HepG2 (cell line): ENCODE data around the gene CEBPE. TPM values are rescaled to one million over a fixed set of nuclear protein-coding genes. Genes with fewer than 3 reads are reported as not detected.

Experiments
- ATAC-seq: fragments of 200-7000 bp; cut with Tn5 transposase; 3 replicates; pipeline ENCODE4 v1.9.1; 2020; ENCODE audit warnings: mild to moderate bottlenecking, moderate library complexity
- BruUV-seq: library from RNA; stranded (reverse); fragments of 400-500 nt; replicated peaks from 2 replicates; lab custom pipeline; 2021; lab: Mats Ljungman, UMichigan
- CTCF ChIA-PET: fragments of 300-600 bp; formaldehyde crosslinking; extraction: SDS; loops from one replicate; lab custom pipeline; 2021; ENCODE audit warnings: low total read pairs, inconsistent platforms, low intra/inter-chr PET ratio; lab: Yijun Ruan, JAX
- POLR2A ChIA-PET: fragments of 350-600 bp; sonication (Branson Sonifier 250); formaldehyde crosslinking; loops from one replicate; lab custom pipeline; 2020; ENCODE audit warnings: antibody characterized with exemption, inconsistent platforms; lab: Yijun Ruan, JAX
- DNase-seq: peaks from one replicate; pipeline ENCODE4 v3.0.0-alpha.2; 2015; ENCODE audit warnings: low spot score
- FAIRE-seq: peaks from 3 replicates; lab custom pipeline; 2011; peaks lifted over from hg19 to GRCh38; lab: Jason Lieb, UNC
- H2AFZ ChIP-seq: one replicate; pipeline ENCODE4 v1.6.1; 2011; ENCODE audit warnings: low read length, inconsistent platforms
- H3K27ac ChIP-seq: fragments of 300-600 bp; 3 replicates; pipeline ENCODE4 v1.8.0; 2011; ENCODE audit warnings: mixed run types, mild to moderate bottlenecking, mixed read lengths, low read length, inconsistent platforms; ENCODE audit not compliant: insufficient read depth; ENCODE audit errors: extremely low read length
- H3K27me3 ChIP-seq, 2 experiments: fragments of 200-600 bp in 1 of 2; 2 replicates in 1 of 2; 3 replicates in 1 of 2; pipeline versions ENCODE4 v1.6.0 to v1.8.0; 2011; ENCODE audit warnings: low read length in 2 of 2, mild to moderate bottlenecking in 2 of 2, moderate library complexity in 2 of 2, inconsistent platforms in 1 of 2; ENCODE audit not compliant: insufficient read depth in 2 of 2, control insufficient read depth in 1 of 2
- H3K36me3 ChIP-seq, 2 experiments: fragments of 200-600 bp in 1 of 2; replicated peaks in 1 of 2; 2 replicates in 1 of 2; 3 replicates in 1 of 2; pipeline versions ENCODE4 v1.5.1 to v1.8.0; 2011; ENCODE audit warnings: low read length in 2 of 2, inconsistent platforms in 1 of 2; ENCODE audit not compliant: insufficient read depth in 2 of 2, control insufficient read depth in 1 of 2
- H3K4me1 ChIP-seq: 2 replicates; pipeline ENCODE4 v1.5.1; 2012; ENCODE audit warnings: low read length, inconsistent platforms; ENCODE audit not compliant: insufficient read depth
- H3K4me2 ChIP-seq: 2 replicates; pipeline ENCODE4 v1.6.0; 2011; ENCODE audit warnings: low read depth, low read length, inconsistent platforms
- H3K4me3 ChIP-seq, 3 experiments: fragments of 200-600 bp in 1 of 3; sonication (generic), shearing (Covaris generic) in 1 of 3; replicated peaks in 1 of 3; 2 replicates each; pipeline ENCODE4 v1.5.1; 2011 to 2016; ENCODE audit warnings: low read length in 3 of 3, inconsistent platforms in 2 of 3, low read depth in 2 of 3, mild to moderate bottlenecking in 2 of 3, control low read depth in 1 of 3, mixed read lengths in 1 of 3; ENCODE audit not compliant: insufficient read depth in 1 of 3
- H3K79me2 ChIP-seq: one replicate; pipeline ENCODE4 v1.6.1; 2011; ENCODE audit warnings: low read length, inconsistent platforms; ENCODE audit not compliant: insufficient read depth
- H3K9ac ChIP-seq: 2 replicates; pipeline ENCODE4 v1.6.0; 2011; ENCODE audit warnings: mild to moderate bottlenecking, low read depth, low read length, inconsistent platforms; ENCODE audit not compliant: insufficient read depth
- H3K9me3 ChIP-seq: 2 replicates; pipeline ENCODE4 v1.5.1; 2012; ENCODE audit warnings: mild to moderate bottlenecking, low read length
- H4K20me1 ChIP-seq: 2 replicates; pipeline ENCODE4 v1.6.0; 2011; ENCODE audit warnings: inconsistent platforms, mild to moderate bottlenecking, low read length, moderate library complexity; ENCODE audit not compliant: insufficient read depth
- CHCHD3 ChIP-seq: sonication (generic); formaldehyde crosslinking; IDR thresholded peaks from 2 replicates; pipeline ENCODE4 v1.8.0; 2022; ENCODE audit warnings: mild to moderate bottlenecking, missing genetic modification reagents, moderate library complexity
- KLF12 ChIP-seq: sonication (generic); formaldehyde crosslinking; IDR thresholded peaks from 2 replicates; pipeline ENCODE4 v1.4.0; 2020; ENCODE audit warnings: missing genetic modification reagents, borderline replicate concordance
- MAFF ChIP-seq: IDR thresholded peaks from 2 replicates; pipeline ENCODE4 v1.6.1; 2011; ENCODE audit warnings: low read depth, low read length, improper control_type of control experiment
- MAFK ChIP-seq, 2 experiments: IDR thresholded peaks in 1 of 2; conservative IDR thresholded peaks in 1 of 2; 2 replicates each; pipeline ENCODE4 v1.6.1; 2011; ENCODE audit warnings: improper control_type of control experiment in 2 of 2, low read length in 2 of 2
- MEIS2 ChIP-seq: sonication (generic); formaldehyde crosslinking; IDR thresholded peaks from 2 replicates; pipeline ENCODE4 v1.9.0; 2021; ENCODE audit warnings: mild to moderate bottlenecking, missing genetic modification reagents
- MTA1 ChIP-seq: sonication (generic); formaldehyde crosslinking; IDR thresholded peaks from 2 replicates; pipeline ENCODE4 v1.4.0; 2020; ENCODE audit warnings: missing genetic modification reagents, mild to moderate bottlenecking, borderline replicate concordance
- POGK ChIP-seq: sonication (generic); formaldehyde crosslinking; conservative IDR thresholded peaks from 2 replicates; pipeline ENCODE4 v1.8.0; 2022; ENCODE audit warnings: mild to moderate bottlenecking, moderate library complexity, missing genetic modification reagents
- ZBTB7A ChIP-seq: sonication (generic); formaldehyde crosslinking; IDR thresholded peaks from 2 replicates; pipeline ENCODE4 v1.8.0; 2022; ENCODE audit warnings: mild to moderate bottlenecking, missing genetic modification reagents
- ZNF124 ChIP-seq: sonication (generic); formaldehyde crosslinking; IDR thresholded peaks from 2 replicates; pipeline ENCODE4 v1.4.0; 2020; ENCODE audit warnings: missing genetic modification reagents
- ZNF292 ChIP-seq: sonication (generic); formaldehyde crosslinking; IDR thresholded peaks from 2 replicates; pipeline ENCODE4 v1.8.1; 2022; ENCODE audit warnings: mild to moderate bottlenecking, low read depth, missing genetic modification reagents, borderline replicate concordance
- ZNF510 ChIP-seq: sonication (generic); formaldehyde crosslinking; IDR thresholded peaks from 2 replicates; pipeline ENCODE4 v1.4.0; 2020; ENCODE audit warnings: low read depth, mild to moderate bottlenecking, missing genetic modification reagents
- WGBS: methylation state at CpG from one replicate; pipeline ENCODE4 v1.1.6; 2017; ENCODE audit warnings: low lambda C conversion rate; 5-methylcytosine and 5-hydroxymethylcytosine counted together
- in situ Hi-C: cut with HindIII; loops from 2 replicates; pipeline ENCODE4 v1.10.0; 2017; ENCODE audit warnings: low pct_unique_long_range_greater_than_20kb; ENCODE audit not compliant: extremely low pct_ligation_motif_present
- intact Hi-C: fragments of 100-400 bp; cut with micrococcal nuclease; formaldehyde crosslinking; loops from one replicate; pipeline ENCODE4 v1.10.0; 2022; ENCODE audit not compliant: unreplicated experiment
- polyA plus RNA-seq, 8 experiments: library from polyadenylated mRNA; depleted of rRNA in 3 of 8; stranded (reverse) in 7 of 8; unstranded in 1 of 8; fragments of >200 nt; fragmentation: Illumina TruSeq in 4 of 8; extraction: Trizol in 4 of 8; gene quantifications; 2 replicates each; pipeline versions ENCODE4 v1.2.1 to v1.2.3, GENCODE V29; 2011 to 2016; ENCODE audit warnings: low read depth in 4 of 8, missing spikeins in 1 of 8, mixed read lengths in 1 of 8; ENCODE audit not compliant: insufficient read depth in 1 of 8
- total RNA-seq, 5 experiments: library from RNA; depleted of rRNA; stranded (reverse); fragments of >200 nt; fragmentation: Illumina TruSeq; extraction: Trizol; gene quantifications; 2 replicates each; pipeline ENCODE4 v1.2.3, GENCODE V29; 2016; ENCODE audit warnings: low read depth in 1 of 5
- TF ChIP-seq, protein P1 (sequence below): IDR thresholded peaks from 2 replicates; pipeline ENCODE4 v1.6.1; 2012; ENCODE audit warnings: low read length, improper control_type of control experiment

The CEBPE gene
- total and polyA plus RNA-seq, 2 of the 13 experiments (the other 11 are each of a cell fraction or from before 2014, with no cell fraction given): 0.09 to 0.11 TPM

- H3K4me2 ChIP-seq: no peak overlapping the region
- no peak overlapping the region for H2AFZ ChIP-seq
- H3K4me3 ChIP-seq: no peak overlapping the region
- WGBS: 97% methylated on average over 12 of the region's 12 CpGs
- intact Hi-C loops: loop anchor here (10.0 kb wide), 1 partner anchor 1025 kb away; the partner anchor contains the start of genes DCAF11 and NRL
- H4K20me1 ChIP-seq: peaks cover 31% of the 10 kb centered on the region
- no TSS peak for BruUV-seq
- TF ChIP-seq CHCHD3 (CRISPR knock-in tag) (0 out of 2 replicates have a peak, but pooled peaks have one; percentile 26), MAFK (conservative IDR thresholded peaks at IDR 0.05 in 1 of 2, IDR thresholded peaks at IDR 0.05 in 1 of 2; ENCODE audit: low read length in 2 of 2) (peak; percentile 90 to 92), KLF12 (CRISPR knock-in tag) (no peak), MEIS2 (CRISPR knock-in tag) (no peak), MAFF (peak; percentile 83), ZNF292 (CRISPR knock-in tag) (no peak), ZBTB7A (peak; percentile 36; the same call in 1 of the 2 replicates), ZNF124 (no peak), MTA1 (CRISPR knock-in tag) (no peak), ZNF510 (0 out of 2 replicates have a peak, but pooled peaks have one; percentile 4), POGK (CRISPR knock-in tag) (0 out of 2 replicates have a peak, but pooled peaks have one; percentile 51)
- TF ChIP-seq, protein P1, sequence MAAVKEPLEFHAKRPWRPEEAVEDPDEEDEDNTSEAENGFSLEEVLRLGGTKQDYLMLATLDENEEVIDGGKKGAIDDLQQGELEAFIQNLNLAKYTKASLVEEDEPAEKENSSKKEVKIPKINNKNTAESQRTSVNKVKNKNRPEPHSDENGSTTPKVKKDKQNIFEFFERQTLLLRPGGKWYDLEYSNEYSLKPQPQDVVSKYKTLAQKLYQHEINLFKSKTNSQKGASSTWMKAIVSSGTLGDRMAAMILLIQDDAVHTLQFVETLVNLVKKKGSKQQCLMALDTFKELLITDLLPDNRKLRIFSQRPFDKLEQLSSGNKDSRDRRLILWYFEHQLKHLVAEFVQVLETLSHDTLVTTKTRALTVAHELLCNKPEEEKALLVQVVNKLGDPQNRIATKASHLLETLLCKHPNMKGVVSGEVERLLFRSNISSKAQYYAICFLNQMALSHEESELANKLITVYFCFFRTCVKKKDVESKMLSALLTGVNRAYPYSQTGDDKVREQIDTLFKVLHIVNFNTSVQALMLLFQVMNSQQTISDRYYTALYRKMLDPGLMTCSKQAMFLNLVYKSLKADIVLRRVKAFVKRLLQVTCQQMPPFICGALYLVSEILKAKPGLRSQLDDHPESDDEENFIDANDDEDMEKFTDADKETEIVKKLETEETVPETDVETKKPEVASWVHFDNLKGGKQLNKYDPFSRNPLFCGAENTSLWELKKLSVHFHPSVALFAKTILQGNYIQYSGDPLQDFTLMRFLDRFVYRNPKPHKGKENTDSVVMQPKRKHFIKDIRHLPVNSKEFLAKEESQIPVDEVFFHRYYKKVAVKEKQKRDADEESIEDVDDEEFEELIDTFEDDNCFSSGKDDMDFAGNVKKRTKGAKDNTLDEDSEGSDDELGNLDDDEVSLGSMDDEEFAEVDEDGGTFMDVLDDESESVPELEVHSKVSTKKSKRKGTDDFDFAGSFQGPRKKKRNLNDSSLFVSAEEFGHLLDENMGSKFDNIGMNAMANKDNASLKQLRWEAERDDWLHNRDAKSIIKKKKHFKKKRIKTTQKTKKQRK: no peak
- no peak for DNase-seq
- ChIA-PET CTCF (no interaction called here), POLR2A (interaction anchor here (3.1 kb wide), 1 partner anchor 17 kb away, joined by 11 read pairs; no protein-coding TSS in a partner anchor)
- H3K79me2 ChIP-seq: peaks cover 49% of the 10 kb centered on the region
- H3K4me1 ChIP-seq: peaks cover 21% of the 10 kb centered on the region
- FAIRE-seq: no peak
- no peak for ATAC-seq
- no peaks in the 10 kb centered on the region for H3K9me3 ChIP-seq
- no peak overlapping the region for H3K9ac ChIP-seq
- H3K36me3 ChIP-seq: peaks cover 46 to 87% of the 10 kb centered on the region in 2 experiments
- no peak overlapping the region for H3K27ac ChIP-seq
- no peaks in the 10 kb centered on the region; a peak in 1 of 5 replicates for H3K27me3 ChIP-seq
- in situ Hi-C loops: no loop called here
Measured at GRCh38 chr14:23089498-23090253, 29.4 kb downstream of the CEBPE start.
